NCI-H146 (cell line): ENCODE data around the gene RASGRF1.

Experiments used
- DNase-seq: peaks from one replicate; lab custom pipeline; 2025; lab: John Stamatoyannopoulos, UW

Gene RASGRF1

GRCh38 chr15:78912316-78912715 is 178.3 kb downstream of the RASGRF1 start:
- DNase-seq: no peak

GRCh38 chr15:78910271-78910670 is 180.3 kb downstream of the RASGRF1 start:
- DNase-seq: no peak
